ENCODE measurements around the gene MYO7A. TPM values are rescaled to one million over a fixed set of nuclear protein-coding genes. Genes with fewer than 3 reads are reported as not detected.

The MYO7A gene
- total RNA-seq, 3 donors from 2014 or later (not counting 1 experiment from before 2014, with no cell fraction given): 0.20 to 1.1 (median 0.68) TPM

GRCh38 chr11:77179681-77180080 is 51.6 kb downstream of the MYO7A start:
- no peaks in the 10 kb centered on the region for H3K27me3 ChIP-seq (ENCODE audit: control insufficient read depth, insufficient read depth, low read length)
- 96% methylated on average over 19 of the region's 19 CpGs for WGBS (ENCODE audit: insufficient coverage)
- peaks cover 11% of the 10 kb centered on the region for H3K4me1 ChIP-seq (ENCODE audit: control insufficient read depth, insufficient read depth, low read length)
- no peak overlapping the region for H3K4me3 Mint-ChIP-seq
- H3K27ac Mint-ChIP-seq: no peak overlapping the region
- H3K4me3 ChIP-seq (ENCODE audit: low read length): no peak overlapping the region
- no peaks in the 10 kb centered on the region for H3K27me3 Mint-ChIP-seq (ENCODE audit: low read depth in 2 of 2)
- no peaks in the 10 kb centered on the region for H3K9me3 ChIP-seq (ENCODE audit: control insufficient read depth, insufficient read depth, low read length)
- no peak for ATAC-seq
- no peaks in the 10 kb centered on the region for H3K36me3 Mint-ChIP-seq
- no peaks in the 10 kb centered on the region for H3K4me1 Mint-ChIP-seq
- no peak for DNase-seq
- H3K36me3 ChIP-seq (ENCODE audit: control insufficient read depth, insufficient read depth, low read length): no peaks in the 10 kb centered on the region
- intact Hi-C loops (cut with micrococcal nuclease): no loop called here
- peaks cover 0 to 4% of the 10 kb centered on the region in 2 donors for H3K9me3 Mint-ChIP-seq
- TF ChIP-seq CTCF (IDR thresholded peaks at IDR 0.05): no peak
- H3K27ac ChIP-seq (ENCODE audit: low read length): no peak overlapping the region

GRCh38 chr11:77180346-77180745 is 52.3 kb downstream of the MYO7A start:
- H3K27me3 Mint-ChIP-seq (ENCODE audit: low read depth in 2 of 2): no peaks in the 10 kb centered on the region
- no peaks in the 10 kb centered on the region for H3K36me3 Mint-ChIP-seq
- peaks cover 0 to 4% of the 10 kb centered on the region in 2 donors for H3K9me3 Mint-ChIP-seq
- TF ChIP-seq CTCF (IDR thresholded peaks at IDR 0.05): no peak
- no peaks in the 10 kb centered on the region for H3K4me1 Mint-ChIP-seq
- no peak overlapping the region for H3K27ac Mint-ChIP-seq
- Histone ChIP-seq H3K4me3 (ENCODE audit: low read length) (no peak overlapping the region), H3K9me3 (ENCODE audit: control insufficient read depth, insufficient read depth, low read length) (no peaks in the 10 kb centered on the region), H3K4me1 (ENCODE audit: control insufficient read depth, insufficient read depth, low read length) (peaks cover 10% of the 10 kb centered on the region), H3K27me3 (ENCODE audit: control insufficient read depth, insufficient read depth, low read length) (no peaks in the 10 kb centered on the region), H3K27ac (ENCODE audit: low read length) (no peak overlapping the region), H3K36me3 (ENCODE audit: control insufficient read depth, insufficient read depth, low read length) (no peaks in the 10 kb centered on the region)
- no peak overlapping the region for H3K4me3 Mint-ChIP-seq
- no peak for ATAC-seq
- intact Hi-C loops (cut with micrococcal nuclease): no loop called here
- DNase-seq: no peak
- 89% methylated on average over 11 of the region's 11 CpGs for WGBS (ENCODE audit: insufficient coverage)

GRCh38 chr11:77181226-77181625 is 53.2 kb downstream of the MYO7A start:
- ATAC-seq (no peak), DNase-seq (no peak)
- Histone ChIP-seq H3K27me3 (ENCODE audit: control insufficient read depth, insufficient read depth, low read length) (no peaks in the 10 kb centered on the region), H3K4me1 (ENCODE audit: control insufficient read depth, insufficient read depth, low read length) (peaks cover 2% of the 10 kb centered on the region), H3K36me3 (ENCODE audit: control insufficient read depth, insufficient read depth, low read length) (no peaks in the 10 kb centered on the region), H3K4me3 (ENCODE audit: low read length) (no peak overlapping the region), H3K9me3 (ENCODE audit: control insufficient read depth, insufficient read depth, low read length) (no peaks in the 10 kb centered on the region), H3K27ac (ENCODE audit: low read length) (no peak overlapping the region)
- no peaks in the 10 kb centered on the region for H3K36me3 Mint-ChIP-seq
- H3K4me1 Mint-ChIP-seq: no peaks in the 10 kb centered on the region
- peaks cover 0 to 4% of the 10 kb centered on the region in 2 donors for H3K9me3 Mint-ChIP-seq
- intact Hi-C loops (cut with micrococcal nuclease): no loop called here
- H3K27ac Mint-ChIP-seq: no peak overlapping the region
- WGBS (ENCODE audit: insufficient coverage): 90% methylated on average over 11 of the region's 11 CpGs
- H3K4me3 Mint-ChIP-seq: no peak overlapping the region
- H3K27me3 Mint-ChIP-seq (ENCODE audit: low read depth in 2 of 2): no peaks in the 10 kb centered on the region
- no peak for TF ChIP-seq CTCF (IDR thresholded peaks at IDR 0.05)

GRCh38 chr11:77181799-77182541 is 53.9 kb downstream of the MYO7A start:
- no peaks in the 10 kb centered on the region for H3K9me3 ChIP-seq (ENCODE audit: control insufficient read depth, insufficient read depth, low read length)
- no peak overlapping the region for H3K4me3 Mint-ChIP-seq
- no peak for ATAC-seq
- no peaks in the 10 kb centered on the region for H3K36me3 ChIP-seq (ENCODE audit: control insufficient read depth, insufficient read depth, low read length)
- H3K4me1 Mint-ChIP-seq: no peaks in the 10 kb centered on the region
- no peaks in the 10 kb centered on the region for H3K27me3 Mint-ChIP-seq (ENCODE audit: low read depth in 2 of 2)
- no peaks in the 10 kb centered on the region for H3K36me3 Mint-ChIP-seq
- no peak for DNase-seq
- H3K27ac Mint-ChIP-seq: no peak overlapping the region
- 92% methylated on average over 22 of the region's 22 CpGs for WGBS (ENCODE audit: insufficient coverage)
- no peaks in the 10 kb centered on the region for H3K4me1 ChIP-seq (ENCODE audit: control insufficient read depth, insufficient read depth, low read length)
- H3K4me3 ChIP-seq (ENCODE audit: low read length): no peak overlapping the region
- H3K27me3 ChIP-seq (ENCODE audit: control insufficient read depth, insufficient read depth, low read length): no peaks in the 10 kb centered on the region
- intact Hi-C loops (cut with micrococcal nuclease): no loop called here
- no peak overlapping the region for H3K27ac ChIP-seq (ENCODE audit: low read length)
- peaks cover 0 to 4% of the 10 kb centered on the region in 2 donors for H3K9me3 Mint-ChIP-seq
- TF ChIP-seq CTCF (IDR thresholded peaks at IDR 0.05): no peak
